ENCODE data around the gene TMEM60.
A peak's percentile ranks its signal among the peaks of the same experiment; 100 is the strongest.
"Not testable (repeated sequence)": the region's sequence is repeated elsewhere in the genome, so short reads cannot be mapped to it uniquely, and the experiment has no call there.

TMEM60 gene, protein sequence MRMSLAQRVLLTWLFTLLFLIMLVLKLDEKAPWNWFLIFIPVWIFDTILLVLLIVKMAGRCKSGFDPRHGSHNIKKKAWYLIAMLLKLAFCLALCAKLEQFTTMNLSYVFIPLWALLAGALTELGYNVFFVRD

DNA sequence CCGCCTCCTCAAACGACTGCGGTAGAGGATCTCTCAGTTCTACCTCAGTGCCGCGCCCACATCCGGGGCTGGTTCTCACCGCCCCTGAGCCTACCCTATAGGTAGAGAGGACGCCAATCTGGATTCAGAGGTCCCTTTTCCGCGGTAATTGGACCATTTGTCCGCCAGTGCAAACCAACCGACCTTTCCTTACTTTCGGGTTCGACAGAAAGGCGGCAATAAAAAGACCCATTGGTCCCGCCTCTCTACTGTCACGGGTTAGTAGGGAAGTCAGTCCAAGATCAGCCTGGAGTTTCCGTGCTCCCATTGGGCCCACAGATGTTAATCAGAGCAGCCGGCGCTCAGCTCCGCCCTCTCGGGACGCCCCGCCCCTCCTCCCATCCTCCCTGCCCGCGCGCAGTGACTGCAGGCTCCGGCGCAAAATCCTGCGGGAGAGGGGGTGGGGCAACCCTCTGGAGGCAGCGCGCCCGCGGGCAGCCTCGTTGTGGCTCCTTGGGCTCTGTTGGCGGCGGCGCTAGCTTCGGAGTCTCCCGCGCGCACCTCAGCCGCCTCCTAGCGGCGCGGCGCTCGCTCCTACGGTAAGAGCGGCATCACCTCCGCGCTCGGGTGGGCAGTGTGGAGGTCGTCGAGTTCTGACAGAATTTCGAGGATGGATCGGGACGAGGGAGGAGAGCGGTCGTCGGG is at the start of gene TMEM60, which contains the start of gene PHTF2:
TMEM60 (minus strand) TSS at position 41 of the 684 bp plus-strand sequence. CDS start 4,061 bp downstream, outside the sequence.
PHTF2 (plus strand) TSS at position 380 of the 684 bp plus-strand sequence.
- peak; percentile 88 to 94 for DNase-seq

DNA sequence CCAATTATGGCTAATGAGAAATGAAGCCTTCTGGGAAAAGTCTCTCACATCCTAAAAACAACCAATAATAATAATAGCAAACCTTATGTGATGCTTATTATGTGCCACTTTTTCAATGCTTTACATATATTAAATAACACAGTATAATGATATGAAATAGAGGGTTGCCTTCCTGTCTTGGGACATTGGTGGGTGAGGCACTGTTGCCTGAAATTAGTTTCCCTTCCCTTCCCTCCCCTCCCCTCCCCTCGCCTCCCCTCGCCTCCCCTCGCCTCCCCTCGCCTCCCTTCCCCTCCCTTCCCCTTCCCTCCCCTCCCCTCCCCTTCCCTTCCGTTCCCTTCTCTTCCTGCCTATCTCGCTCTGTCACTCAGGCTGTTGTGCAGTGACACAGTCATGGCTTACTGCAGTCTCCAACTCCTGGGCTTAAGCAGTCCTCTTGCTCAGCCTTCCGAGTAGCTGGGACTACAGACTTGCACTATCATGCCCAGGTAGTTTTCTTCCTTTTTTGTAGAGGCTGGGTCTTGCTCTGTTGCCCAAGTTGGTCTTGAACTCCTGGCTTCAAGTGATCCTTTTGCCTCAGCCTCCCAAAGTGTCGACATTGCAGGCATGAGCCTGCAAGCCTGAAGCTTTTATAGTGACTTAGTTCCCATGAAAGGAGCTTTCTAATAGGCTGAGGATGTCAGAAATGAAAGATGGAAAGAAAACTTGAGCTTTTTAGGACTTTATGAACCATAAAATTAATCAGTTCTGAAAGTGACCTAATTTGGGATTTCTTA is 48.3 kb upstream of the TMEM60 start:
- no peak for DNase-seq

DNA sequence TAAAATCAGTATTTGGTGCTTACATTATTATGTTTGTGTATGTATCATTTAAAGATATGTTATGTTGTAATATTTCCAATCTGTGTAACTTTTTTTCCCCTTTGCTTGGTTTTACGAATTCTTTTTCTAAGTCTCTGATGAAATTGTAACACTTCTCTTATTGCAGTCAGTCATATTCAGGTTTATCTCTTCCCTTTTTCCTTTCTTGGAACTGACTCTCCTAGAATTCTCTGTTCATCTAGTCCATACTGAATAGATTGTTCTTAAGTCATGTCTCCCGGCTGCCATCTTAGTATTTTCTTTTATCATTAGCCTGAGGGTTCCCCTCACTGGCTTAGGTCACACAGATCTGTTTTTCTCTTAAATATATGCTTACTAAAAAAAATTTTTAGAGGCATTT is 45.0 kb upstream of the TMEM60 start:
- DNase-seq, result no peak

DNA sequence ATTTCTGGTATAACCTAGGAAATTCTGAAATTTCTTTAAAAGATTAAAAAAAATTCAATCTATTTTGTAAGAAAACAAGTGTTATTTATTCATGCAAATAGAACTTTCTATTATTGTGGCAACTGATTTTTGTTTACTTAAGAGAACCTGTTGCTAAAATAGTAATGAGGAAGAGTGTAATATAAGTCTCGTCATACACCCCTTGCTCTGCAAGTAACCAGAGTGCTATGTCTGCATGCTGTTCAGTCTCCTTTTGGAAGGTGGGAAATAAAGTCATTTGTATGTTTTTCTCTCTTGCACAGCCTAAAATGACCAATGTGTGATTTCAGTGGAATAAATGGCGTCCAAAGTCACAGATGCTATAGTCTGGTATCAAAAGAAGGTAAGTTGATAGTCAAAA is 41.7 kb upstream of the TMEM60 start:
- DNase-seq, result no peak

DNA sequence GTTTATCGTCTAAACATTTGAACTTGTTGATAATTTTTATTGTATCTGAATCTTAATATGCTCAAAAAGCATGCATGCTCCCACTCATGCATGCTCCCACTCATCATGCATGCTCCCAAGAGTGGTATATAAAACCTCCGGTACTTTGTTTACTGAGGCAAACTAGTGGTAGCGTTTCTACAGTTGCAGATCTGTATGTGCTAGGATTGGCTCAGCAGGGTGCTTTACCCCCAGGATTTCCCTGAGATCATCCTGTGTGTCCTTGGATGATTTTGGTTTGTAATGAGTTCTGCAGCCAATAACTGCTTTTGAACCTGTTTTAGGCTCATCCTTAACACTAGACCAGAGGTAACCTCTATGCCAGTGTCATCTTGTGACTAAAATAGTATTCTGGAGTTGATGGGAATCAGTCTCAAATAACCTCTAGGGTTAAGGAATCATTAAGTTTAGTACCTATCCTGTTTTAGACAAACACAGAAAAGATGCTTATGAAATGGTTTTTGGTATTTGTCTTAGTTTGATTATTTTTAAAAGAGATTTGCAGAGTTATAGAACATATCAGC is 40.8 kb upstream of the TMEM60 start:
- DNase-seq, result no peak

DNA sequence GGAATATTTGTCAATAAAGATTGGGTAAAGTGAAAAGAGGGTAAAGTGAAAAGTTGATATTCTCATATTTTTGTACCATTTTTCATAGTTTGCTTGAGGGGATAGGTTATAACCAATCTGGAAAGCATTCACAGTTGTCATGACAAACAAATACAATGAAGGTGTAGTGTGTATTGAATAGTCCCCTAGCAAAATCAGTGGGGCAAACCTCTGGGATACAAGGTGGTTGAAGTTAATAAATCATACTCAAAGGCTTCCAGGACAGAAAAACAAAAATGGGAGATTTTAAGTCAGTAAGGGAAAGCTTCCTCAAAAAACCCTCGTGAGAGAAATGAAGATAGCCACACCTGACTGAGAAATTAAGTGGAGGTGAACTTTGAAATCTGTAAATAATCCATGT is 39.7 kb upstream of the TMEM60 start:
- no peak for DNase-seq

DNA sequence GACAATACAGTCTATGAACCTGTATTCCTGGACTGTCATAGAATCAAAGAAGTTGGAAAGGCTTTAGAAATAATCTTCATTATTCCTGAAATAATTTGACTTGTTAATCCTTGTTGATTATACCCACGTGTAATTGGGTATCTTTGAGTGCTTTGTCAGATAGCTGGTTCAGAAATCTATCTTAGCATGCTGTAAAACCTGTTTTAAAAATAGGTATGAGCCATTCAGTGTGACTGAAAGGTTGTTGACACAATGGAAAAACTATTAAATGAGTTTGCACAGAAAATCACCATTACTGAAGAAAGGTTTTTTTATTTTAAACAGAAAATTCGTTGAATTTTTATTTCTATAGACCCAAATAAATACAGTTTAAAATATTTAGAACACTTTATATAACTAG is 39.0 kb upstream of the TMEM60 start:
- DNase-seq, result no peak

DNA sequence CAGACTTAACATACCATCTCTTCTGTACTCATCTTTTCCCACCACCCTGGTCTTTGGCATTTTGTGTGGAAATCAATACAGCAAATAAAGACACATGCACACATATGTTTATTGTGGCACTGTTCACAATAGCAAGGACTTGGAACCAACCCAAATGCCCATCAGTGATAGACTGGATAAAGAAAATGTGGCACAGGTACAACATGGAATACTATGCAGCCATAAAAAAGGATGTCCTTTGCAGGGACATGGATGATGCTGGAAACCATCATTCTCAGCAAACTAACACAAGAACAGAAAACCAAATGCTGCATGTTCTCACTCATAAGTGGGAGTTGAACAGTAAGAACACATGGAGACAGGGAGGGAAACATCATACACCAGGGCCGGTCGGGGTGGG is 38.2 kb upstream of the TMEM60 start:
- not testable (repeated sequence) for DNase-seq

DNA sequence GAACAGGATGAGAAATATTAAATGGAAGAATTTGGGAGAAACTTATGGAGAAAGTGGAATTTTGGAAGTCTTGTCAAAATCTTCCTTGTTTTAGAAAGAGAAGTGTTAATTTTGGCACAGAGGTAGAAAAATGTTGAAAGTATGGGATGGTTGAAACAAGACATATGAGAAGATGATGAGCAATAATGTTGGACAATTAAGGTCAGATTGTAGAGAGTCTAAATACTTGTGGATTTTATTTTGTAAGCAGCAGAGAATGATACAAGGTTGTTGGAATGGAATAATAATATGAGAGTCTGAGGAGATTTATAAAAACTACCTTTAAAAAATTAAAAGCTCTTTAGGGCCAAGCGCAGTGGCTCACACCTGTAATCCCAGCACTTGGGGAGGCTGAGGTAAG is 34.9 kb upstream of the TMEM60 start:
- no peak for DNase-seq

DNA sequence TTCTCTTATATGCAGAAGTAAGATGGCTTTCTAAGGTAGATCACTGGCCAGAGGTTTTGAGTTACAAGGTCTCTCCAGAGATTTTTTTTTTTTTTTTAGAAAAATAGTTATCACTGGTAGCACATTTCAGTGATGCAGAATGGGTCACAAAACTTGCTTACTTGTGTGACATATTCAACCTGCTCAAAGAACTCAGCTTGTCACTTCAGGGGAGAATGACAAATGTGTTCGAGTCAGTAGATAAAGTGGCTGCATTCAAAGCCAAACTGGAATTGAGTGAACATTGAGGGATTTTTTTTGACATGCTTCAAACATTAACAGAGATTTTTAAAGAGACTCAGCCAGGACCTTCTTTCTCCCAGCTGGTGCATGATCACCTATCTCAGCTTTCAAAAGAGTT is 33.7 kb upstream of the TMEM60 start:
- no peak for DNase-seq

DNA sequence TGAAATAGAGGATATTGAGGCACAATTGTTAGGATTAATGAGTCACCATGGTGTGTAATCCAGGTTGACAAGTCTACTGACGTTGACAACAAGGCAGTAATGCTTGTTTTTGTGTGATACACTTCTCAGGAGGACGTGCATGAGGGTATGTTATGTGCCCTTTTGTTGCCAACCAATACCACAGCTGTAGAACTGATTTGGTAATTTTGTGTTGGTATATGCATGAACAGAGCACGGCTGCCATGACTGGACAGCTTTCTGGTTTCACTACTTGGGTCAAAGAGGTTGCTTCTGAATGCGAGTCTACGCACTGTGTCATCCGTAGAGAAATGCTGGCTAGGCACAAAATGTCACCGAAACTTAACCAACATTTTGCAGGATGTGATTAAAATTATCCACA is 33.2 kb upstream of the TMEM60 start:
- no peak for DNase-seq

DNA sequence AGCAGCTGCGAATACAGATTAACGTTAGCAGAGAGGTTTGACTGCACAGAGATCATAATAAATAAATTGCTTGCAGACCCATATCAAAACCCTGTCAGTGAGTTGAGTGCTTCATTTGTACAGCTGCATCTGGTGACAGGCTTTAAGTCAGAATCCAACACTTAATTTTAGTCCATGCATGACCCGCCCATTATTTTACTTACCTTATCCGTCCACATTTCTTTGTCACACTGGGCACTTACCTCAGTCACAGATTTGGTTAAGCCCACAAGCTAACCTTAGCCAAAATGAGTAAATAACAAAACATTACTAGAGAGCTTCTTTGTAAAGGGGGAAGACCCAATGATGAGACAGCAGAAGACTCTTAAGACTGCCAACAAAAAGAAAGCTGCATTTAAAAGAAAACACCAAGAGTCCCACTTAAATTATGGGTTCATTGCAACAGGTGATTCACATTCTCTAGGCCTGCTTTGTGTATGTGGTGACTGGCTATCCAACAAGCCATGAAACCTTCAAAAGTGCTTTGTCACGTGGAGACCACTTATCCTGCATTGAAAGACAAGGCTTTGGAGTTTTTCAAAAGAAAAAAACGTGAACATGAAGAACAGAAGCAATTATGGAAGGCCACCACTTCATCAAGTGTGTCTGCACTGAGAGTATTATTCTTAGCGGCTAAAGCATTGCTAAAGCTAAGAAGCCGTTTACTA is 32.6 kb upstream of the TMEM60 start:
- no peak for DNase-seq

DNA sequence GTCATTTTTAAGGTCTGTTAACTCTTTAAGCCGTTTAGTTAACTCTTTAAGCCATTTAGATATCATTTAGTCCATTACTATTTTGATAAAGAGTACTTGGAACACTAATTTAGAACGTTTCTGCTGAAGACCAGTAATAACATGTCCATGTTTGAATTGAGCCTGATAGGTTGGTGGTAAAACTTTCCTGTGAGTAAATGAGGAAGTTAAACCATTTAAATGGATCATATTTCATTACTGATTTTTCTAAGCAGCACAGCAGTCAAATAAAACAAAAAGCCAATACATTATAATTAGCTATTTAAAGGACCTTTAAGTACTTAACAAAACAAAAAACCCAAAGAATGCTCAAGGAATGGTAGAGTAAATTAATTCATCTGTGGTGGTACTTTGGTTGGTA is 29.8 kb upstream of the TMEM60 start:
- DNase-seq, result no peak

DNA sequence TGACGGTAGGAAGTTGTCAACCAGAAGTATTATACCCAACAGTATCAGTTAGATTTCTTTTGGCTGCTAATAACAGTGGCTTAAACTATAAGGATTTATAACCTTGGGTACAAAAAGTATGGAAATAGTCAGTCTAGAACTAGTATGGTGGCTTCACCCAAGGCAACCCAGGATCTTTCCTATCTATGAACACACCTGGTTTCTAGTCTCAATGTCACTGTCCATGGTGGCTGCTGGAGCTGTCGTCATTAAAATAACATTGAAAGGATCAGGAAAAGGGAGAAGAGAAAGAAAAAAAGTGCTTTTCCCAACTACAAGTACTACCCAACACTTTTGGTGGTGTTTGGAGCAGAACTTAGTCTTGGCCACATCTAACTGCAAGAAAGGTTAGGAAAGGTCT is 28.1 kb upstream of the TMEM60 start:
- DNase-seq, result no peak

DNA sequence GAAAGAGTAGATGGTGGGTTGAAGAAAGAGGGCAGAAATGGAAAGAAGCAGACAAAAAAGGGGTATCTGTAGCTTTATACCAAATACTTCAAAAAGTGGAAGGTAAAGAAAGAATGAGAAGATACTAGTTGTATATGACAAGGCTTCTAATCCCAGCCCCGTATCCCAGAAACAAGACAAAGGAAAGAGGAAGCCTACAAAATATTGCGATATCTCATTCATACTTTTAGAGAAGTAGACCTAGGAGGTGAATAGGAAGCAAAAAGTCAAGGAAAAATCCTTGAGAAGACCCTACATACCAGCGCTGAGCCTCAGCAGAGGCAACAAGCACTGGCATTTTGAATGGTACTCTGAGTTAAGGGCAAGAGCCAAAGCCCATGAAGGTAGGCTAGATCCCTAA is 26.9 kb upstream of the TMEM60 start:
- no peak for DNase-seq

DNA sequence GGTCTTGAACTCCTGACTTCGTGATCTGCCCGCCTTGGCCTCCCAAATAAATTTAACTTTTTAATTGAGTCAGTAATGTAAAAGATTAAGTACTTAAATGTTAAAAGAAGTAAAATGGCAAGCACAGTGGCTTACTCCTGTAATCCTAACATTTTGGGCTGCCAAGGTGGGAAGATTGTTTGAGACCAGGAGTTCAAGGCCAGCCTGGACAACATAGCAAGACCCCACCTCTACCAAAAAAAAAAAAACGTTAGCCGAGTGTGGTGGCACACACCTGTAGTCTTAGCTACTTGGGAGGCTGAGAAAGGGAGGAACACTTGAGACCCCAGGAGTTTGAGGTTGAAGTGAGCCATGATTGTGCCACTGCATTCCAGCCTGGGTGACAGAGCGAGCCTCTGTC is 26.4 kb upstream of the TMEM60 start:
- no peak for DNase-seq

DNA sequence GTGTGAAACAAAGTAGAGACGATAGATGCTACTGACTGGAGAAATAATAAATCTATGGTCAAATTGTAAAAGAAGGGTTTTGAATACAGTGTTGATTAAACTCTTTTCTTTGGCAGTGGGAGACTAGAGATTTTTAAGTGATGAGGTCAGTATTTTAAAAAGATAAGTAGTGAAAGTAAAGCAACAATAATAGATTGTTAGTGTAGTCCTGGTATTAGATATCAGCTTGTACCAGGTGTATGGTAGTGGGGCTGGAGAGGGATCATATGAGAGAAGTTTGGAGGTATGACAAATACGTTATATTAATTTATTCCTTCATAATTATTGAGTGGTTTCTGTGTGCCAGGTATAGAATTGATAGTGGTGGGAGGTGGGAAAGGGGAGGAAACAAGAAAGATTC is 25.6 kb upstream of the TMEM60 start:
- no peak for DNase-seq

DNA sequence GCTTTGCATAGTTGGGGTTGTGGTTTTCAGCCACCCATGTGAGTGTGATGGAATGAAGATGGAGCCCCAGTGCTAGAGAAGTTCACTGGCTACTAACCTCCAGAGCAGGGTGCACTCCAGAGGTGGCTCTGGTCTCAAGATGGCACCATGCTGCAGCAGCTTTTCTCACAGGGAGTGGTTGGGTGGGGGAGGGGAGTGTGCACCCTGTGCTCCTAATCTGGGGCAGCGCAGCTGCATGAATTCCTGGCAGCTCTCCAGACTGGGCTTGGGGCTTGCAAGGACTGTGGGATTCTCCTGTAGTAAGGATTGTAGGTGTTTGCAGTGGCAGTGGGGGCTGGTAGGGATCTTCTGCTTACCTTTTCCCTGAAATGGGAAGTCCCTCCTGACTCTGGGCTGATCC is 24.0 kb upstream of the TMEM60 start:
- DNase-seq, result no peak

DNA sequence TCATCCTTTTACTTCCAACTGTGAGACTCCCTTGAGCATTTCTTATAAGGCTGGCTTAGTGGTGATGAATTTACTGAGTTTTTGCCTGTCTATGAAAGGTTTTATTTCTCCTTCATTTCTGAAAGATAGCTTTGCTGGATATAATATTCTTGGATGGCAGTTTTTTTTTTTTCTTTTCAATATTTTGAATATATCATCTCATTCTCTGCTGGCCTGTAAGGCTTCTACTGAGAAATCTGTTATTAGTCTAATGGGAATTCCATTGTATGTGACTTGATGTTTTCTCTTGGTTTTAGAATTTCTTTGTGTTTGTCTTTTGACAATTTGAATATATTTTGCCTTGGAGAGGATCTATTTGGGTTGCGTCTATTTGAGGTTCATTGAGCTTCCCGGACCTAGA is 22.7 kb upstream of the TMEM60 start:
- DNase-seq, result no peak

DNA sequence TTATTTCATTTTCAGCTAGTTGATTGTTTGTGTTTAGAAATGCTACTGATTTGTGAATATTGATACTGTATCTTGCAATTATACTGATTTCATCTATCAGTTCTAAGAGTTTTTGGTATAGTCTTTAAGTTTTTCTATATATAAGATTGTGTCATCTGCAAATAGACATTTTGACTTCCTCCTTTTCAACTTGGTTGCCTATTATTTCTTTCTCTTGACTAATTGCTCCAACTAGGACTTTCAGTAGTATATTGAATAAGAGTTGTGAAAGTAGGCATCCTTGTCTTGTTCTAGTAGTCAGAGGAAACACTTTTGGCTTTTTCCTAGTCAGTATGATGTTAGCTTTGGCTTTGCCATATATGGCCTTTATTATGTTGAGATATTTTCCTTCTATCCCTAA is 20.8 kb upstream of the TMEM60 start:
- no peak for DNase-seq

DNA sequence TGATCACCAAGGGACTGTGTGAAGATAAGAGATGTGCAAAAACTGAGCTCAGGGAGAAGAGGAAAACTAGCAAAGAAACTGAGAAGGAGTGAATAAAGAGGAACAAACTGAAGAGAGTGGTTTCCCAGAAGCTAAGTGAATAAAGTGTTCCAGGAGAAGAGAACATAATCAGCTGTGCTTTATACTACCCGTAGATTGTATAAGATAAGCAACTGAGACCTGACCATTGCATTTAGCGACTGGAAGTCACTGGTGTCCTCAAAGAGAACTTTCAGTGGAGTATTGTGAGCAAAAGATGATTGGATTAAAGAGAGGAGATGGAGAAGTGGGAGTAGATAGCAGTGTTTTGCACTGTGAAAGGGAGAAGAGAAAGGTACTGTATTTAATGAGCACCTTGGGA is 14.9 kb upstream of the TMEM60 start:
- no peak for DNase-seq

DNA sequence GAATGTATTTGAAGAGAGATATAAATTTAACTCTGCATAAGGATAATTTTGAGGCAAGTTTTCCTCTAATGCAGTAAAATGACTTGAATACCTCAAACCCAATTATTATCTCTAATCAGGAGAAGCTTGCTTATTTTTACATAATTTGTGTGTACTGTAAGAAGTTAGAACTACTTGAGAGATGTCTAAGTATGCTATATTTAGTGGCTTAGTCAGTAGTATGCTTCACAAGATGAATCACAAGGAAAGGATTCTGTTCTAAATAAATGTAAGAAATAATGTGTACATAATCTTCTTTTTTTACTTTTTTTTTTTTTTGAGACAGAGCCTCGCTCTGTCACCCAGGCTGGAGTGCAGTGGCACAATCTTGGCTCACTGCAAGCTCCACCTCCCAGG is 14.1 kb upstream of the TMEM60 start:
- DNase-seq, result no peak

Measured in NCI-H446 (cell line).